ENCODE results near the gene CHCHD6. TPM values are rescaled to one million over a fixed set of nuclear protein-coding genes. Genes with fewer than 3 reads are reported as not detected.

CHCHD6 gene
- total and polyA plus RNA-seq, 2 of the 4 experiments (the other 2 are of a cell fraction), result 18.8 to 28.9 TPM

DNA sequence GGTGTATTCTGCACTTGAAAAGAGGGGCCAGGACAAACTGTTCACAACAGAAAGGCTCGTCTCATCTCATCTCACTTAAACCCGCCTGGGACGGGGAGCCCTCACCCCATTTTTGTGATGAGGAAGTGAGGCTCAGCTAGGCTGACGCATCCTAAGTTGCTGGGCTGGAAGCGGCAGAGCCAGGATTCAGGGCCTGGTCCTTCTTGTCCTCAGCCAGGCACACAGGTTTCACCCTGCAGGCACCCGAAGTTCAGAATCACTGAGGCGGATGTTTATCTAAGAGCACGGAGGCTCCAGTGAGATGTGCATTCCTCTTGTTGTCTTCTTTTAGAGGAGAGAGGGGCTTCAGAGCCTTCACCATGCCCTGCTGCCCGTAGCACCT, 227.8 kb downstream of the CHCHD6 start:
- DNase-seq (no peak), ATAC-seq (ENCODE audit: low read depth) (no peak)
- in situ Hi-C loops (cut with MboI; ENCODE audit: low sequenced_read_pairs), result no loop called here
- Histone ChIP-seq H3K4ac (ENCODE audit: low read depth, low read length) (peak overlapping the region; percentile 81), H3K9me1 (ENCODE audit: insufficient read depth, low read length) (peaks cover 26% of the 10 kb centered on the region), H4K8ac (ENCODE audit: low read depth in 2 of 2, low read length in 2 of 2) (peak overlapping the region; percentile 34 to 73), H3K4me1 (ENCODE audit: control insufficient read depth, insufficient read depth, low read length) (peaks cover 26% of the 10 kb centered on the region), H2BK5ac (ENCODE audit: low read depth, low read length, poor library complexity, severe bottlenecking) (peak overlapping the region; percentile 3), H3K4me3 (ENCODE audit: insufficient read depth, low read depth, low read length) (no peak overlapping the region), H3K79me1 (ENCODE audit: low read depth in 1 of 2, low read length in 2 of 2) (peaks cover 0 to 6% of the 10 kb centered on the region in 2 experiments; a peak in 1 of 4 replicates), H2BK120ac (ENCODE audit: low read depth, low read length) (peak overlapping the region; percentile 95), H2BK15ac (ENCODE audit: low read depth, low read length) (peak overlapping the region; percentile 37; the same call in 2 of the 3 replicates), H3K9me3 (ENCODE audit: control insufficient read depth, insufficient read depth, low read length) (no peaks in the 10 kb centered on the region), H3K56ac (ENCODE audit: extremely low read depth, insufficient read depth, low read length) (no peak overlapping the region), H2AFZ (replicated peaks; ENCODE audit: low read length, poor library complexity) (peak overlapping the region; percentile 83), H3K23ac (ENCODE audit: low read depth, low read length) (peak overlapping the region; percentile 65; the same call in 1 of the 2 replicates), H3K4me2 (ENCODE audit: low read depth, low read length) (0 out of 2 replicates have a peak overlapping the region, but pooled peaks have one; percentile 5), H4K20me1 (ENCODE audit: insufficient read depth, low read length) (no peaks in the 10 kb centered on the region), H2BK20ac (ENCODE audit: low read depth, low read length) (peak overlapping the region; percentile 92), H4K91ac (ENCODE audit: insufficient read depth, low read depth, low read length) (peak overlapping the region; percentile 72), H2AK9ac (replicated peaks; ENCODE audit: low read depth, low read length, poor library complexity) (peak overlapping the region; percentile 48), H2AK5ac (ENCODE audit: low read depth, low read length) (peak overlapping the region; percentile 80; the same call in 1 of the 2 replicates), H3K18ac (ENCODE audit: low read depth, low read length) (peak overlapping the region; percentile 26), H3K9ac (ENCODE audit: low read depth, low read length) (no peak overlapping the region), H3K36me3 (ENCODE audit: control insufficient read depth, insufficient read depth, low read length) (no peaks in the 10 kb centered on the region), H3K27ac (ENCODE audit: insufficient read depth, low read length) (peak overlapping the region; percentile 3; the same call in 1 of the 2 replicates), H3K14ac (replicated peaks; ENCODE audit: low read depth, low read length) (peak overlapping the region; percentile 67), H3K27me3 (ENCODE audit: control insufficient read depth, insufficient read depth, low read length) (no peaks in the 10 kb centered on the region), H4K5ac (ENCODE audit: low read depth, low read length) (peak overlapping the region; percentile 14)
- ChIA-PET POLR2A (ENCODE audit: unreplicated experiment) (no interaction called here), CTCF (no interaction called here)
- TF ChIP-seq, protein P1, sequence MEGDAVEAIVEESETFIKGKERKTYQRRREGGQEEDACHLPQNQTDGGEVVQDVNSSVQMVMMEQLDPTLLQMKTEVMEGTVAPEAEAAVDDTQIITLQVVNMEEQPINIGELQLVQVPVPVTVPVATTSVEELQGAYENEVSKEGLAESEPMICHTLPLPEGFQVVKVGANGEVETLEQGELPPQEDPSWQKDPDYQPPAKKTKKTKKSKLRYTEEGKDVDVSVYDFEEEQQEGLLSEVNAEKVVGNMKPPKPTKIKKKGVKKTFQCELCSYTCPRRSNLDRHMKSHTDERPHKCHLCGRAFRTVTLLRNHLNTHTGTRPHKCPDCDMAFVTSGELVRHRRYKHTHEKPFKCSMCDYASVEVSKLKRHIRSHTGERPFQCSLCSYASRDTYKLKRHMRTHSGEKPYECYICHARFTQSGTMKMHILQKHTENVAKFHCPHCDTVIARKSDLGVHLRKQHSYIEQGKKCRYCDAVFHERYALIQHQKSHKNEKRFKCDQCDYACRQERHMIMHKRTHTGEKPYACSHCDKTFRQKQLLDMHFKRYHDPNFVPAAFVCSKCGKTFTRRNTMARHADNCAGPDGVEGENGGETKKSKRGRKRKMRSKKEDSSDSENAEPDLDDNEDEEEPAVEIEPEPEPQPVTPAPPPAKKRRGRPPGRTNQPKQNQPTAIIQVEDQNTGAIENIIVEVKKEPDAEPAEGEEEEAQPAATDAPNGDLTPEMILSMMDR (conservative IDR thresholded peaks at IDR 0.05; ENCODE audit: low read depth, low read length), result no peak
- TF ChIP-seq, protein P2, sequence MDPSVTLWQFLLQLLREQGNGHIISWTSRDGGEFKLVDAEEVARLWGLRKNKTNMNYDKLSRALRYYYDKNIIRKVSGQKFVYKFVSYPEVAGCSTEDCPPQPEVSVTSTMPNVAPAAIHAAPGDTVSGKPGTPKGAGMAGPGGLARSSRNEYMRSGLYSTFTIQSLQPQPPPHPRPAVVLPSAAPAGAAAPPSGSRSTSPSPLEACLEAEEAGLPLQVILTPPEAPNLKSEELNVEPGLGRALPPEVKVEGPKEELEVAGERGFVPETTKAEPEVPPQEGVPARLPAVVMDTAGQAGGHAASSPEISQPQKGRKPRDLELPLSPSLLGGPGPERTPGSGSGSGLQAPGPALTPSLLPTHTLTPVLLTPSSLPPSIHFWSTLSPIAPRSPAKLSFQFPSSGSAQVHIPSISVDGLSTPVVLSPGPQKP (IDR thresholded peaks at IDR 0.05; ENCODE audit: borderline replicate concordance, low read depth, low read length), result no peak
- no peak for TF ChIP-seq NFE2L2 (IDR thresholded peaks at IDR 0.05; ENCODE audit: low read depth, low read length)
- TF ChIP-seq RFX5 (IDR thresholded peaks at IDR 0.05; ENCODE audit: low read depth, low read length), result no peak
- TF ChIP-seq CHD1 (IDR thresholded peaks at IDR 0.05; ENCODE audit: low read depth, low read length), result no peak
- no peak for TF ChIP-seq RAD21 (IDR thresholded peaks at IDR 0.05; ENCODE audit: low read length)
- no peak for TF ChIP-seq POLR2A (IDR thresholded peaks at IDR 0.05; ENCODE audit: low read depth, low read length)
- TF ChIP-seq MXI1 (IDR thresholded peaks at IDR 0.05; ENCODE audit: borderline replicate concordance, low read depth, low read length), result no peak
- TF ChIP-seq CEBPB (IDR thresholded peaks at IDR 0.05; ENCODE audit: low read depth, low read length), result no peak
- TF ChIP-seq RCOR1 (IDR thresholded peaks at IDR 0.05; ENCODE audit: insufficient replicate concordance, low read length), result no peak
- TF ChIP-seq, protein P3, sequence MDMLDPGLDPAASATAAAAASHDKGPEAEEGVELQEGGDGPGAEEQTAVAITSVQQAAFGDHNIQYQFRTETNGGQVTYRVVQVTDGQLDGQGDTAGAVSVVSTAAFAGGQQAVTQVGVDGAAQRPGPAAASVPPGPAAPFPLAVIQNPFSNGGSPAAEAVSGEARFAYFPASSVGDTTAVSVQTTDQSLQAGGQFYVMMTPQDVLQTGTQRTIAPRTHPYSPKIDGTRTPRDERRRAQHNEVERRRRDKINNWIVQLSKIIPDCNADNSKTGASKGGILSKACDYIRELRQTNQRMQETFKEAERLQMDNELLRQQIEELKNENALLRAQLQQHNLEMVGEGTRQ (IDR thresholded peaks at IDR 0.05; ENCODE audit: low read depth, low read length), result no peak
- no peak for TF ChIP-seq SMC3 (IDR thresholded peaks at IDR 0.05; ENCODE audit: low read depth, low read length)
- no peak for TF ChIP-seq BHLHE40 (IDR thresholded peaks at IDR 0.05; ENCODE audit: low read depth, low read length)
- no peak for TF ChIP-seq MAZ (IDR thresholded peaks at IDR 0.05; ENCODE audit: borderline replicate concordance, low read depth, low read length)
- TF ChIP-seq FOS (IDR thresholded peaks at IDR 0.05; ENCODE audit: low read depth, low read length), result no peak
- WGBS, 2 experiments (ENCODE audit: extremely low coverage in 2 of 2, insufficient read length in 1 of 2), result 90% methylated on average over 2 of the region's 9 CpGs; no CpG with 5 or more reads in 1 of the 2 experiments
- dilution Hi-C loops (cut with HindIII; ENCODE audit: low sequenced_read_pairs, unreplicated experiment), result no loop called here
- no TSS peak for BruUV-seq (replicated peaks)
- intact Hi-C loops (cut with micrococcal nuclease), result no loop called here

Measured in IMR-90 (cell line).